Stomach (tissue), 9 donors: ENCODE results near the gene ADAM22. TPM values are rescaled to one million over a fixed set of nuclear protein-coding genes. Genes with fewer than 3 reads are reported as not detected.

Experiments used
- DNase-seq, 2 donors: peaks; one replicate each; pipeline versions ENCODE4 v3.0.0 to v3.0.0-alpha.2; 2013 to 2019
- H3K27ac ChIP-seq, 5 donors: fragments of 200-600 bp in 4 of 5; sonication (generic) in 4 of 5; one replicate each; pipeline ENCODE4 v1.5.1; 2013 to 2019; ENCODE audit warnings: mild to moderate bottlenecking in 1 of 5, moderate library complexity in 1 of 5
- H3K27me3 ChIP-seq, 3 donors: fragments of 200-600 bp; sonication (generic); one replicate each; pipeline ENCODE4 v1.5.1; 2017 to 2019; ENCODE audit warnings: mixed run types in 1 of 3
- H3K36me3 ChIP-seq, 4 donors: fragments of 200-600 bp; sonication (generic); 1 replicate in 3 of 4; 2 replicates in 1 of 4; pipeline ENCODE4 v1.5.1; 2016 to 2019
- H3K4me1 ChIP-seq, 4 donors: fragments of 200-600 bp; sonication (generic); one replicate each; pipeline ENCODE4 v1.5.1; 2016 to 2019
- H3K4me3 ChIP-seq, 4 donors: fragments of 200-600 bp; sonication (generic) in 3 of 4; one replicate each; pipeline ENCODE4 v1.5.1; 2016 to 2019; ENCODE audit warnings: mild to moderate bottlenecking in 1 of 4
- H3K9me3 ChIP-seq, 4 donors: fragments of 200-600 bp; sonication (generic); one replicate each; pipeline ENCODE4 v1.5.1; 2016 to 2019
- EP300 ChIP-seq: sonication (generic); formaldehyde crosslinking; IDR thresholded peaks from one replicate; pipeline ENCODE4 v1.6.1; 2017; ENCODE audit warnings: antibody characterized with exemption
- POLR2A ChIP-seq, 4 donors: fragments of 450-650 bp; IDR thresholded peaks; one replicate each; pipeline ENCODE4 v1.6.1; 2016; ENCODE audit warnings: antibody characterized with exemption in 4 of 4, control low read depth in 2 of 4, mild to moderate bottlenecking in 1 of 4, moderate library complexity in 1 of 4
- POLR2AphosphoS5 ChIP-seq, 3 donors: sonication (generic); formaldehyde crosslinking; IDR thresholded peaks; one replicate each; pipeline ENCODE4 v1.6.1; 2016; ENCODE audit warnings: antibody characterized with exemption in 3 of 3
- WGBS, 5 donors: extraction: QIAGEN DNeasy Blood & Tissue Kit in 3 of 5; methylation state at CpG; one replicate each; pipeline versions ENCODE4 v1.1.5 to v1.1.7; 2013 to 2018; 5-methylcytosine and 5-hydroxymethylcytosine counted together
- intact Hi-C: fragments of 100-400 bp; cut with DNase I; formaldehyde crosslinking; loops from one replicate; pipeline ENCODE4 v1.15.1; 2023; ENCODE audit warnings: low total_unique reads
- polyA plus RNA-seq, 3 donors: library from polyadenylated mRNA; stranded (reverse); fragments of 200-250 nt; gene quantifications; one replicate each; pipeline ENCODE4 v1.2.3, GENCODE V29; 2013
- total RNA-seq, 5 donors: library from RNA; depleted of rRNA; stranded (reverse); fragments of >200 nt; gene quantifications; one replicate each; pipeline versions ENCODE4 v1.1.0 to v1.2.3, GENCODE V29; 2014 to 2016
- TF ChIP-seq, protein P1 (sequence below), 7 experiments: fragments of 450-650 bp in 4 of 7; fragments of 200-600 bp in 3 of 7; sonication (generic) in 3 of 7; IDR thresholded peaks; one replicate each; pipeline ENCODE4 v1.5.1; 2016 to 2019; ENCODE audit warnings: antibody characterized with exemption in 7 of 7, control low read depth in 2 of 7, mild to moderate bottlenecking in 1 of 7
- donor health status: healthy with polysubstance abuse.
- donor health status: Bipolar disorder and iron deficiency.
- donor health status: healthy.

The ADAM22 gene
- total and polyA plus RNA-seq, 8 donors = 0.06 to 16.8 (median 0.29) TPM; not detected in 1

DNA sequence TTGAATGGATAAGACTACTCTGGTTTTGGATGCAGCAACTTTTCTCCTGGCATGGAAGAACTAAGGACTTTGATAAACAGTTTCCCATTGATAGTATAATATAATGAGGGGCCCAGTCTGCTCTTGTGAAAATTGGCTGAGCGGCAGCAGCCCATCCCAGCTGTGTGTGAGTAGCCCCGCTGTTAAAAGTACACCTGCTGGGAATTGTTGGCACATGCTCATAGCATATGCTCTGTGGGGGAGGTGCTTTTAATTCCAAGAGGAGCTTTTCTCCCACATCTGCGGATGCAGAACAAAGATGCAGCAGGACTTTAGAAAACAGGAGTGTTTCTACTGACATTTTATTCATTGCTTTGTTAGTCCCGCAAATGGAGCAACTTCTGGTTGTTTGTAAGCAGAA lies 266.7 kb downstream of the ADAM22 start:
- WGBS, 5 donors = 62 to 73% (median 64%) methylated on average over 4 of the region's 4 CpGs
- no peak overlapping the region for H3K4me3 ChIP-seq
- intact Hi-C loops = no loop called here
- H3K9me3 ChIP-seq = no peaks in the 10 kb centered on the region
- no peaks in the 10 kb centered on the region for H3K4me1 ChIP-seq
- DNase-seq = peak in 1 of 2 donors; percentile 23
- H3K36me3 ChIP-seq = peaks cover 15 to 50% (median 45%) of the 10 kb centered on the region in 4 donors
- no peaks in the 10 kb centered on the region for H3K27me3 ChIP-seq
- no peak for TF ChIP-seq POLR2A (IDR thresholded peaks at IDR 0.05)
- TF ChIP-seq, protein P1, sequence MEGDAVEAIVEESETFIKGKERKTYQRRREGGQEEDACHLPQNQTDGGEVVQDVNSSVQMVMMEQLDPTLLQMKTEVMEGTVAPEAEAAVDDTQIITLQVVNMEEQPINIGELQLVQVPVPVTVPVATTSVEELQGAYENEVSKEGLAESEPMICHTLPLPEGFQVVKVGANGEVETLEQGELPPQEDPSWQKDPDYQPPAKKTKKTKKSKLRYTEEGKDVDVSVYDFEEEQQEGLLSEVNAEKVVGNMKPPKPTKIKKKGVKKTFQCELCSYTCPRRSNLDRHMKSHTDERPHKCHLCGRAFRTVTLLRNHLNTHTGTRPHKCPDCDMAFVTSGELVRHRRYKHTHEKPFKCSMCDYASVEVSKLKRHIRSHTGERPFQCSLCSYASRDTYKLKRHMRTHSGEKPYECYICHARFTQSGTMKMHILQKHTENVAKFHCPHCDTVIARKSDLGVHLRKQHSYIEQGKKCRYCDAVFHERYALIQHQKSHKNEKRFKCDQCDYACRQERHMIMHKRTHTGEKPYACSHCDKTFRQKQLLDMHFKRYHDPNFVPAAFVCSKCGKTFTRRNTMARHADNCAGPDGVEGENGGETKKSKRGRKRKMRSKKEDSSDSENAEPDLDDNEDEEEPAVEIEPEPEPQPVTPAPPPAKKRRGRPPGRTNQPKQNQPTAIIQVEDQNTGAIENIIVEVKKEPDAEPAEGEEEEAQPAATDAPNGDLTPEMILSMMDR (IDR thresholded peaks at IDR 0.05) = no peak
- TF ChIP-seq POLR2AphosphoS5 (IDR thresholded peaks at IDR 0.05) = no peak
- TF ChIP-seq EP300 = no peak
- H3K27ac ChIP-seq = no peak overlapping the region

DNA sequence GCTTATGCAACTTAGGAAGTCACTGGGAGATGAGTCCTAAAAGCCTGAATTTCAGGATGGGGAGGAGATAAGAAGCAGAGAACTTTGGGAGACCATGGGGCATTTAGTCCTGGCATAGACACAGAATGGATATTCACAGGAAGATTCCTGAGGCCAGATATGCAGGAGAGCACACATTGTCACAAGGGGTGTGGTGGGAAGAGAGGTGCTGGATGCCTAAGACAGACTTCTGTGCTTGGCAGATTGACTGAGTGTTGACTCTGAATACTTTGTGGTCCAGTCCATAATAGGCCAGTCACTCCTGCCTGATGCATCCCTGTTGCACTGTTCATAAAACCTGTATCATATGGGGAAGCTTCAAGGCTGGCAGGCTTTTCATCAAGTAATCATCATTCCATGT lies 267.3 kb downstream of the ADAM22 start:
- intact Hi-C loops = no loop called here
- Histone ChIP-seq H3K36me3 (peaks cover 20 to 55% (median 50%) of the 10 kb centered on the region in 4 donors), H3K9me3 (no peaks in the 10 kb centered on the region), H3K4me3 (no peak overlapping the region), H3K27me3 (no peaks in the 10 kb centered on the region), H3K4me1 (no peaks in the 10 kb centered on the region), H3K27ac (no peak overlapping the region)
- no peak for DNase-seq
- TF ChIP-seq EP300 (no peak), POLR2A (IDR thresholded peaks at IDR 0.05) (no peak), POLR2AphosphoS5 (IDR thresholded peaks at IDR 0.05) (no peak)
- TF ChIP-seq, protein P1 (IDR thresholded peaks at IDR 0.05) = no peak

DNA sequence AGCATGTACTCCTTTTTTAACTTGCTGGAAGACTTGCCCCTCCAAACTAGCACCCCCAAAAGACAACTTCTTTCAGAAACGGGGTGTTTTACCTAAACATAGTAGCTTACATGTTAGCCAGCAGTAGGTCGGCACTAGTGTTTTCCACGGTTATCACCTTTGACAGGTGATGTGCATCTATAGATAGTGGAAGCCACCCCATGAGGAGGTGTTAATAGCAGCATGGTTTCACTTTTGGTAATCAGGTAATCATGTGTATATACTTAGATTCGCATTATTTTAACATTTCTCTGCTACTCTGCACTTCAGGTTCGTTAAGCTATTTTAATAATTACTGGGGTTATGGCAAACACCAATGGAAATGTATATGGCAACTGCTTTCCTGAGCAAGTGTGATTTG lies 268.2 kb downstream of the ADAM22 start:
- H3K27me3 ChIP-seq = no peaks in the 10 kb centered on the region
- peaks cover 28 to 65% (median 60%) of the 10 kb centered on the region in 4 donors for H3K36me3 ChIP-seq
- H3K9me3 ChIP-seq = no peaks in the 10 kb centered on the region
- TF ChIP-seq, protein P1 (IDR thresholded peaks at IDR 0.05) = no peak
- no peak for TF ChIP-seq POLR2AphosphoS5 (IDR thresholded peaks at IDR 0.05)
- no peak for TF ChIP-seq POLR2A (IDR thresholded peaks at IDR 0.05)
- no peak for TF ChIP-seq EP300
- intact Hi-C loops = no loop called here
- H3K4me3 ChIP-seq = no peak overlapping the region
- no peak overlapping the region for H3K27ac ChIP-seq
- DNase-seq = no peak
- 66 to 81% (median 76%) methylated on average over 5 of the region's 5 CpGs for WGBS, 5 donors
- H3K4me1 ChIP-seq = no peaks in the 10 kb centered on the region

DNA sequence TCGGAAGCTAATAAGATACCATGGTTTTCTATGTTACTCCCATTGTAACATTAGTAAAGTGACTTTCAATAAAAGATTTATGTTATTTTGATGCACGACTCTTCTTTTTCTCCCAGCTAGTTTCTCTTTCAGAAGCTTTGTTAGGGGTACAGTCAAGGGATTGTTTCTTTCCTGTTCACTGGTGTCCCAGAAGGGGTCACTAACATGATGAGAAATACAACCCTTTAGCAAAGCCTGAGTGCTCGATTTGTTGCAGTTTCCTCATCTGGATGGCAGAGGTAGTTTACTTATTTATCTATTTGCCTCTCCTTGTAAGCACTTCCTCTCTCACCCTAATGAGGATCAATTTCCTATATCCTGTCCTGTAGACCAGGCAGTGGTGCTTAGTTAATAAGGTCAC lies 268.7 kb downstream of the ADAM22 start:
- 77 to 90% (median 83%) methylated on average over 3 of the region's 3 CpGs for WGBS, 5 donors
- no peaks in the 10 kb centered on the region for H3K9me3 ChIP-seq
- H3K4me3 ChIP-seq = no peak overlapping the region
- H3K27ac ChIP-seq = no peak overlapping the region
- H3K36me3 ChIP-seq = peaks cover 33 to 70% (median 65%) of the 10 kb centered on the region in 4 donors
- H3K4me1 ChIP-seq = no peaks in the 10 kb centered on the region
- intact Hi-C loops = no loop called here
- TF ChIP-seq, protein P1 (IDR thresholded peaks at IDR 0.05) = no peak
- TF ChIP-seq POLR2AphosphoS5 (IDR thresholded peaks at IDR 0.05) (no peak), EP300 (no peak), POLR2A (IDR thresholded peaks at IDR 0.05) (no peak)
- no peaks in the 10 kb centered on the region for H3K27me3 ChIP-seq
- no peak for DNase-seq
